HEK293 (cell line): ENCODE measurements around the gene SHISA9.

ENCODE experiments used
- ZXDB ChIP-seq: fragments of 450-650 bp; formaldehyde crosslinking; IDR thresholded peaks from 2 replicates; pipeline ENCODE4 v1.5.1; 2016; ENCODE audit warnings: missing biosample characterization, missing genetic modification characterization
- TF ChIP-seq, protein P1 (sequence below): fragments of 450-650 bp; formaldehyde crosslinking; IDR thresholded peaks from 2 replicates; pipeline ENCODE4 v1.5.1; 2016; ENCODE audit warnings: missing biosample characterization, missing genetic modification characterization

DNA sequence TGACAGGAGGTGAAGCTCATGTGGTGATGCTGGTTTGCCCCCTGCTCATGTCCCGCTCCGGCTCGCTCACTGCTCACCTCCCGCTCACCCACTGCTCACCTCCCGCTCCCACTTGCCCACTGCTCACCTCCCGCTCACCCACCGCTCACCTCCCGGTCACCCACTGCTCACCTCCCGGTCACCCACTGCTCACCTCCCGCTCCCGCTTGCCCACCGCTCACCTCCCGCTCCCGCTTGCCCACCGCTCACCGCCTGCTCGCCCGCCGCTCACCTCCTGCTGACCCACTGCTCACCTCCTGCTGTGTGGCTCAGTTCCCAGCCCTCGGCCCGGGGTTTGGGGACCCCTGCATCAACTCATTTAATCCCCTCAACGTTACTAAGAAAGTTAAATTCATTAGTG, 39.1 kb upstream of the SHISA9 start:
- TF ChIP-seq, protein P1, sequence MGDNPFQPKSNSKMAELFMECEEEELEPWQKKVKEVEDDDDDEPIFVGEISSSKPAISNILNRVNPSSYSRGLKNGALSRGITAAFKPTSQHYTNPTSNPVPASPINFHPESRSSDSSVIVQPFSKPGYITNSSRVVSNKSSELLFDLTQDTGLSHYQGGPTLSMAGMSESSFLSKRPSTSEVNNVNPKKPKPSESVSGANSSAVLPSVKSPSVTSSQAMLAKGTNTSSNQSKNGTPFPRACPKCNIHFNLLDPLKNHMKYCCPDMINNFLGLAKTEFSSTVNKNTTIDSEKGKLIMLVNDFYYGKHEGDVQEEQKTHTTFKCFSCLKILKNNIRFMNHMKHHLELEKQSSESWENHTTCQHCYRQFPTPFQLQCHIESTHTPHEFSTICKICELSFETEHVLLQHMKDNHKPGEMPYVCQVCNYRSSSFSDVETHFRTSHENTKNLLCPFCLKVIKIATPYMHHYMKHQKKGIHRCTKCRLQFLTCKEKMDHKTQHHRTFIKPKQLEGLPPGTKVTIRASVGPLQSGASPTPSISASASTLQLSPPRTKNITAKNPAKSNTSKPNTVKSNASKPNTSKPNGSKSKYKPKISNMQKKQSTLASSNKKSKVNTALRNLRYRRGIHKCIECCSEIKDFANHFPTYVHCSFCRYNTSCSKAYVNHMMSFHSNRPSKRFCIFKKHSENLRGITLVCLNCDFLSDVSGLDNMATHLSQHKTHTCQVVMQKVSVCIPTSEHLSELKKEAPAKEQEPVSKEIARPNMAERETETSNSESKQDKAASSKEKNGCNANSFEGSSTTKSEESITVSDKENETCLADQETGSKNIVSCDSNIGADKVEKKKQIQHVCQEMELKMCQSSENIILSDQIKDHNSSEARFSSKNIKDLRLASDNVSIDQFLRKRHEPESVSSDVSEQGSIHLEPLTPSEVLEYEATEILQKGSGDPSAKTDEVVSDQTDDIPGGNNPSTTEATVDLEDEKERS (tag by site-specific recombination): no peak
- no peak for TF ChIP-seq ZXDB
